IPS-15b (cell line): ENCODE data around the gene KCNAB2.

Source experiments
- H3K27me3 ChIP-seq: one replicate; pipeline ENCODE4 v1.6.1; 2013; ENCODE audit warnings: low read length; ENCODE audit not compliant: control insufficient read depth, insufficient read depth
- H3K36me3 ChIP-seq: one replicate; pipeline ENCODE4 v1.6.1; 2013; ENCODE audit warnings: low read length; ENCODE audit not compliant: control insufficient read depth, insufficient read depth
- H3K4me1 ChIP-seq: one replicate; pipeline ENCODE4 v1.6.1; 2013; ENCODE audit warnings: mild to moderate bottlenecking, low read length; ENCODE audit not compliant: control insufficient read depth, insufficient read depth
- H3K4me3 ChIP-seq: one replicate; pipeline ENCODE4 v1.5.1; 2013; ENCODE audit warnings: low read depth, low read length
- H3K9ac ChIP-seq: one replicate; pipeline ENCODE4 v1.6.1; 2013; ENCODE audit warnings: low read depth, mild to moderate bottlenecking, low read length
- H3K9me3 ChIP-seq: one replicate; pipeline ENCODE4 v1.6.1; 2013; ENCODE audit warnings: mild to moderate bottlenecking, low read length; ENCODE audit not compliant: control insufficient read depth, insufficient read depth

Gene KCNAB2

DNA sequence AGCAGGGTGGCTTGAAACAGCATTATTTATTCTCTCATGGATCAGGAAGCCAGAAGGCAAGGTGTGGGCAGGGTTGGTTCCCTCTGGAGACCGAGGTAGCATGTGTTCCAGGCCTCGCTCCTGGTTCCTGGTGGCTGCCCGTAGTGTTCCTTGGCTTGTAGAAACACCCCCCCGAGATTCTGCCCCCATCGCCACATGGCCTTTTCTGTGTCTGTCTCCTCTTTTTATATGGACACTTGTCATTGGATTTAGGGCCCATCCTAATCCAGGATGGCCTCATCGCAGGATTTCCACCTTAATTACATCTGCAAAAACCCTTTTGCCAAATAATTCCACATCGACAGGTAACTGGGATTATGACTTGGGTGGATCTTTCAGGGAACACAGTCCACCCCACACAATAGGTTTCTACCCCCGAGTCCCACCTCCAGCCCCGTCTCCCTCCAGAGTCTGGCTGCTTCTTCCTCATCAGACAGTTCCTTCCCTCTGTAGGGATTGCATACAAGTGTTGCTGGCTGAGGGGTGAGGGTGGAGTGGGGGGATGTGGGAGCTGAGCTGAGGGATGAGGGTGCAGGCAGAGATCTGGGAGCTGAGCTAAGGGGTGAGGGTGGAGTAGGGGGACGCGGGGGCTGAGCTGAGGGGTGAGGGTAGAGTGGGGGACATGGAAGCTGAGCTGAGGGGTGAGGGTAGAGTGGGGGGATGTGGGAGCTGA lies 41.1 kb upstream of the KCNAB2 start:
- Histone ChIP-seq H3K9ac (no peak overlapping the region), H3K4me1 (peaks cover 3% of the 10 kb centered on the region), H3K36me3 (no peaks in the 10 kb centered on the region), H3K9me3 (no peaks in the 10 kb centered on the region), H3K4me3 (no peak overlapping the region), H3K27me3 (no peaks in the 10 kb centered on the region)

DNA sequence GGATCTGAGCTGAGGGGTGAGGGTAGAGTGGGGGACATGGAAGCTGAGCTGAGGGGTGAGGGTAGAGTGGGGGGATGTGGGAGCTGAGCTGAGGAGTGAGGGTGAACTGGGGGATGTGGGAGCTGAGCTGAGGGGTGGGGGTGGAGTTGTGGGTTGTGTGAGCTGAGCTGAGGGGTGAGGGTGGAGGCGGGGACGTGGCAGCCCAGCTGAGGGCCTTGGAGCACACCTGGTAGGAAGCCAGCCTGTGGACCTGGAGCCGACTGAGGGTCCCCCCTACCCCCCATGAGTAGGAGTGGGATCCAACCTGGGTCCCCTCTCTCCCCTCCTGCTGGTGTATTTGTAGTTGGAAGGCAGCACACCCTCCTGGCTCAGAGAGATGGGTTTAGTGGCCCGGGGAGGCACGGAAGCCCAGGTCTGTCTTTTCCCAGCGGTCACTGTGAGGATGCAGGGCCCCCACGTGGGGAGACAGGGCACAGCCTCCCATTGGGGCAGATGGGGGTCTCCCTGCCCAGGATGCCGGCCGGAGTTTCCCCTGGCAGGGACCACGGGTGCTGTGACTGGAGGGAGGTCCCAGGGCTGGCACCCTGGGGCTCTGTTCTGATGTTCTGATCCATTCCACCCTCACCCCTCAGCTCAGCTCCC lies 40.3 kb upstream of the KCNAB2 start:
- Histone ChIP-seq H3K27me3 (no peaks in the 10 kb centered on the region), H3K9me3 (no peaks in the 10 kb centered on the region), H3K9ac (no peak overlapping the region), H3K36me3 (no peaks in the 10 kb centered on the region), H3K4me1 (peaks cover 3% of the 10 kb centered on the region), H3K4me3 (no peak overlapping the region)

DNA sequence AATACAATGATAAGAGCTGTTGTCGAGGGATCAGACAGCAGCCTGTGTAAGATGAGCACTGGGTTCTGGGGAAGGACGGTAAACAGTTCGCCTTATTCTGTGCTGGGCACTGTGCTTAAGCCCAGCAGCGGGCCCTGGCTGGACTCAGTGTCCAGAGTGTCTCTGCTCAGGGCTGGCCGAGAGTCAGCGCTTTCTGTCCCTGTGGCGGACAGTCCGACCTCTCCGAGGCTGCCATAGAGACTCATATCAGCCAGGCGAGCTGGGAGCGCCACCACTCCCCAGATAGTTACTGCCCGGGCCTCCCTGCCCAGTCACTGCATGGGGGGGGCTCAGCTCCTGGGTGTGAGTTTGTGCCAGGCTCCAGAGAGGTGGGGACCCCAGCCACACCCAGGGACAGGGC lies 38.8 kb upstream of the KCNAB2 start:
- Histone ChIP-seq H3K9ac (no peak overlapping the region), H3K36me3 (no peaks in the 10 kb centered on the region), H3K27me3 (no peaks in the 10 kb centered on the region), H3K4me3 (no peak overlapping the region), H3K4me1 (peaks cover 3% of the 10 kb centered on the region), H3K9me3 (no peaks in the 10 kb centered on the region)

DNA sequence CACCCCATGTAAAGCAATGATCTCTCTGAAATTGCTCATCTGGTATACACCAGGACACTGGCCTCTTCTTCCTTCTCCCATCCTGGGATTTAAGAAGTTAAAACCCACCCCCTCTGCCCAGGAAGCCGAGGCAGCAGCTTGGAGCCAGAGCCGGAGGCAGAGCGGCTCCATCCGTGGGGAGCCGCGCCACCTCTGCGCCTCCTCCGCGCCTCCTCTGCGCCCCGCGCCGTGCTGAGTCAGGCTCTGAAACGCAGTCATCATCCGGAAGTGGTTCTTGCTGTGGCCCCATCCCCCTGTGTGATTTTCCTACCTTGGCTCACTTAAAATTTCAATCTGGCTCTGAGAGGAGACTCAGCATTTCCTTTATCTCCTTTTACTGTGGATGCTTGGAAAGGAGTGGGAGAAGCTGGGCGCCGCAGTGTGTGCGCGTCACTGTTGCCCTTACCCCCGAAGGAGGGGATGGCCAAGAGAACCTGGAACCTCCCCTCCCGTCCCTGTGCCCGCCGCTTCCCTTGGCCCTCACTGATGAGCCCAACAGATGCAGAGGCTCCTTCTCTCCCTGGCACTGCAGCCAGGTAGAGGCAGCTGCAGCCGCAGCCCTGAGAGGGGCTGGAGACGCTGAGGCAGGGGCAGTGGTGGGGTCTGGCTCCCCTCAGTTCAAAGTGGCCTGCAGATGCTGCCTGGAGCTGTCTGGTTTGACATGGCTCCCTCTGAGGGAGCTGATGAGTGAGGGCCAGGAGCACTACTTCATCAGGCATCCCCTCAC lies 38.2 kb upstream of the KCNAB2 start:
- no peaks in the 10 kb centered on the region for H3K9me3 ChIP-seq
- H3K27me3 ChIP-seq: no peaks in the 10 kb centered on the region
- H3K9ac ChIP-seq: no peak overlapping the region
- H3K4me3 ChIP-seq: no peak overlapping the region
- no peaks in the 10 kb centered on the region for H3K36me3 ChIP-seq
- H3K4me1 ChIP-seq: peaks cover 3% of the 10 kb centered on the region

DNA sequence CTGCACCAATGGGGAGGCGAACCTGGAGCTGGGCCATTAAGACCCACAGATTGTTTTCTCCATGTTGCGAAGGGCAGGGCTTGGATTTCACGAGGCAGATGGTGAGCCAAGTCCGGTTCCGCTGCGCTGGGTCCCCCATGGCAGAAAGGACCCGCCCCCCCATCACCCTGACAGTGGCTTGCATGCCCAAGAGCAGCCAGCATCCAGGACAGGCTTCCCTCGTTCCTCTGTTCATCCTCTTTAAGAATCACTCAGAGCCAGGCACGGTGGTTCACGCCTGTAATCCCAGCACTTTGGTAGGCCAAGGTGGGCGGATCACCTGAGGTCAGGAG lies 37.6 kb upstream of the KCNAB2 start:
- Histone ChIP-seq H3K4me3 (no peak overlapping the region), H3K36me3 (no peaks in the 10 kb centered on the region), H3K27me3 (no peaks in the 10 kb centered on the region), H3K4me1 (peaks cover 3% of the 10 kb centered on the region), H3K9ac (no peak overlapping the region), H3K9me3 (no peaks in the 10 kb centered on the region)

DNA sequence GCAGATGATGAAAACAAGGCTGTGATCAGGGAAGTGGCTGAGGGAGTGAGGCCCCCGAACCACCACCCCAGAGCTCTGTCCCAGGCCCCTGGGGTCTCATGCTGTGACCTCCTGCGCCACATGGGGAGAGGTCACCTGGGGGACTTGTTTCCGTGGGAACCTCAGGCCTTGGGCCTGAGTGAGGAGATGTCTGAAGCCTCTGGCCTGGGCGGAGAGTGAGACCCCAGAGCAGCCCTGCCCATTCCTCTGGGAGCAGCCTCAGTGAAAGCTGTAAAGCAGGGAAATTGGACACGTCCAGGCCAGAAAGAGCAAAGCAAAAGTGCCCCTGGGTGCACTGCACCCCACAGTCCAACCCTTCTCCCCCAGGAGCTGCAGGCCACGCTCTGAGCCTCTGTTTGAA lies 37.0 kb upstream of the KCNAB2 start:
- H3K9ac ChIP-seq: no peak overlapping the region
- no peak overlapping the region for H3K4me3 ChIP-seq
- H3K36me3 ChIP-seq: no peaks in the 10 kb centered on the region
- H3K9me3 ChIP-seq: no peaks in the 10 kb centered on the region
- no peaks in the 10 kb centered on the region for H3K27me3 ChIP-seq
- peaks cover under 1% of the 10 kb centered on the region for H3K4me1 ChIP-seq

DNA sequence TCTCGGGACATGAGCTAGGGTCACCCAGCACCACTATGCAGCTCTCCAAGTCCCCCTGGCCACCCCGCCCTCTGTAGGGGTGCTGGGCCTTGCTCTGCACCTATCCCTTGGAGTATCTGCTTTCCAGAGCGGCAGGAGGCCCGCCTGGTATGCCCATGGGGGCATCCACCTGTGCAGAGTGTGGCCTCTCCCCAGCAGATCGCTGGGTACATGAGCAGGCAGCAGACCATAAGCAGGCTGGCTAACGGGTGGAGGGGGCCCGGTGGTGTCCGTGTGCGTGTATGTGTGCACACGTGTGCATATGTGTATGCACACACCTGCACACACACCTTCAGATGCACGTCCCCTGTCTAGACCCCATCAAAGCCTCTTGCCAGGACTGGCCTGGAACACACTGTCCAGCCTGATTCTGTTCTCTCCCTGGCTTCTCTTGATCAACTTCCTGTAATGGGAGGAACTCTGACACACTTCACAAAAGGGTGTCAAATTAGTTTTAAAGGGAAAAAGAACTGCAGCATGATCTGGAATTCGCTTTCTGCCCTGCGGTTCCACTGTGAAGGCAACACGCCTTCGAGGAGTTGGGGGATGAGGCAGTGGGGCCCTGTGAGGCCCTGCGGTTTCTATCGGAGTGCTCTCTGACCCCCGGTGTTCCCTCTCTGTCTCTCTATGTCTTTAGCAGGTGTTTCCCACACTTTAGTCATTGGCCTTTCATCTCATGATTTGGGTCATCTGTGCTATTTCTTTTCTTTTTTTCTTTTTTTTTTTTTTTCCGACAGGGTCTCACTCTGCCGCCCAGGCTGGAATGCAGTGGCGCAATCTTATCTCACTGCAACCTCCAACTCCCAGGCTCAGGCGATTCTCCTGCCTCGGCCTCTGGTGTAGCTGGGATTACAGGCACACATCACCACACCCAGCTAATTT lies 36.3 kb upstream of the KCNAB2 start:
- Histone ChIP-seq H3K4me1 (no peaks in the 10 kb centered on the region), H3K4me3 (no peak overlapping the region), H3K27me3 (no peaks in the 10 kb centered on the region), H3K9me3 (no peaks in the 10 kb centered on the region), H3K36me3 (no peaks in the 10 kb centered on the region), H3K9ac (no peak overlapping the region)

DNA sequence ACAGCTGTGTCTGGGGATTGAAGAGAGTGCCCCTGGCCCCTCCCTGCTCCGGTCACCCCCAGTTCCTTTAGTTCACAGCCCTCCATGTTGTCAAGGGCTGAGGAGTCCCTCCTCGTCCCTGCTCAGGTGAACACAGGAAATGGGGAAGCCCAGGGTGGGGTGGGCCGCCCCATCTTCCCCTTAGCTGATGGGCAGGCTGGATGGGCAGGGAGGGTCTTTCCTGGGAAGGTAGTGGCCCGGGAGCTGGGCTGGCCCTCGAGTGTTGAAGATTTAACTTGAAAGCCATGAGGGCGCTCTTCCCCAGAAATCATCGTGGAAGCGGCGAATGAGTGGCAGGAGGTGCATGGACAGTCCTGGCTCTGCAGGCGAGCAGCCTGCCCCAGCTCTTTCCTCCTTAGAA lies 35.1 kb upstream of the KCNAB2 start:
- H3K36me3 ChIP-seq: no peaks in the 10 kb centered on the region
- no peak overlapping the region for H3K4me3 ChIP-seq
- no peak overlapping the region for H3K9ac ChIP-seq
- no peaks in the 10 kb centered on the region for H3K27me3 ChIP-seq
- no peaks in the 10 kb centered on the region for H3K9me3 ChIP-seq
- no peaks in the 10 kb centered on the region for H3K4me1 ChIP-seq

DNA sequence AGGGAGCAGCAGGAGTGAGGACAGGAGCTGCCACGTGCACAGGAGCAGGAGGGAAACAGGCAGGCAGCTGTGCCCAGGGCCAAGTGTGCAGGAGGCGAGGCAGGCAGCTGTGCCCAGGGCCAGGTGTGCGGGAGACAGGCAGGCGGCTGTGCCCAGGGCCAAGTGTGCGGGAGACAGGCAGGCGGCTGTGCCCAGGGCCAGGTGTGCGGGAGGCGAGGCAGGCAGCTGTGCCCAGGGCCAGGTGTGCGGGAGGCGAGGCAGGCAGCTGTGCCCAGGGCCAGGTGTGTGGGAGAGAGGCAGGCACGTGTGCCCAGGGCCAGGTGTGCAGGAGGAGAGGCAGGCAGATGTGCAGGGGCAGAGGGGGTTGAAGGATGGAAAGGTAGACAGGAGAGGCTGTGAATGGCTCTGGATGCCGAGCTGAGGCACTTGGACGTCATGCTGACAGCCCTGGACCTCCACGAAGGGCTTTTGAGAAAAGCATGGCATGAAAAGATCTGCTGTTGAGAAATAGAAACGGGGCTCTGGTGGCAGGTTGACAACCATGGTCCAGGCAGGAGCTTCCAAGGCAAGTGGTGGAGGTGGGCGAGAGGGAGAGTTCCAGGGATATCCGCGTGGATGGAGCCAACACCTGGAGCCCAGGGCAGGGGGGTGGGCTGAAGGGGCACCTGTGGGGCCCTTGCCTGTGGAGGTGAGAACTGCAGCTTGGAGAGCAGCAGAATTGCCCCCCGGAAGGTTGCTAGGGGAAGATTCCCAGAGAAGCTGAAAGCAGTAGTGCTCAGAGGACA lies 34.3 kb upstream of the KCNAB2 start:
- Histone ChIP-seq H3K9ac (no peak overlapping the region), H3K27me3 (no peaks in the 10 kb centered on the region), H3K9me3 (no peaks in the 10 kb centered on the region), H3K36me3 (no peaks in the 10 kb centered on the region), H3K4me3 (no peak overlapping the region), H3K4me1 (no peaks in the 10 kb centered on the region)

DNA sequence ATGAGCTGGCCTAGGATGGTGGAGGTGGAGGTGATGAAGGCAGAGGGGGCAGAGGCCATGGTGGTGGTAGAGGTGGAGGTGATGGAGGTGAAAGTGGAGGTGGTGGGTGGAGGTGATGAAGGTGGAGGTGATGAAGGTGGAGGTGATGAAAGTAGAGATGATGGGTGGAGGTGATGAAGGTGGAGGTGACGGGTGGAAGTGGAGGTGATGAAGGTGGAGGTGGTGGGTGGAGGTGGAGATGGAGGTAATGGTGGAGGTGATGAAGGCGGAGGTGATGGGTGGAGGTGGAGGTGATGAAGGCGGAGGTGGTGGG lies 33.8 kb upstream of the KCNAB2 start:
- H3K9me3 ChIP-seq: no peaks in the 10 kb centered on the region
- H3K9ac ChIP-seq: no peak overlapping the region
- no peaks in the 10 kb centered on the region for H3K27me3 ChIP-seq
- no peak overlapping the region for H3K4me3 ChIP-seq
- H3K36me3 ChIP-seq: no peaks in the 10 kb centered on the region
- no peaks in the 10 kb centered on the region for H3K4me1 ChIP-seq
